Suprapubic skin (tissue), 4 donors: Measurements from ENCODE around the gene MCC.

Experiments
- EP300 ChIP-seq: sonication (generic); formaldehyde crosslinking; IDR thresholded peaks from one replicate; pipeline ENCODE4 v1.6.1; 2017; ENCODE audit warnings: antibody characterized with exemption
- POLR2A ChIP-seq, 2 donors: fragments of 450-650 bp; IDR thresholded peaks; one replicate each; pipeline ENCODE4 v1.6.1; 2017; ENCODE audit warnings: antibody characterized with exemption in 2 of 2, mild to moderate bottlenecking in 2 of 2, moderate library complexity in 2 of 2
- POLR2AphosphoS5 ChIP-seq, 3 donors: sonication (generic); formaldehyde crosslinking; IDR thresholded peaks; one replicate each; pipeline ENCODE4 v1.6.1; 2017; ENCODE audit warnings: antibody characterized with exemption in 3 of 3
- TF ChIP-seq, protein P1 (sequence below), 2 donors: fragments of 200-600 bp in 1 of 2; fragments of 450-650 bp in 1 of 2; sonication (generic) in 1 of 2; IDR thresholded peaks; one replicate each; pipeline ENCODE4 v1.5.1; 2016 to 2019; ENCODE audit warnings: antibody characterized with exemption in 2 of 2, mild to moderate bottlenecking in 1 of 2, moderate library complexity in 1 of 2

- TF ChIP-seq POLR2AphosphoS5 (IDR thresholded peaks at IDR 0.05) = peak in 1 of 3 donors; percentile 16
- no peak for TF ChIP-seq POLR2A (IDR thresholded peaks at IDR 0.05)
- TF ChIP-seq, protein P1, sequence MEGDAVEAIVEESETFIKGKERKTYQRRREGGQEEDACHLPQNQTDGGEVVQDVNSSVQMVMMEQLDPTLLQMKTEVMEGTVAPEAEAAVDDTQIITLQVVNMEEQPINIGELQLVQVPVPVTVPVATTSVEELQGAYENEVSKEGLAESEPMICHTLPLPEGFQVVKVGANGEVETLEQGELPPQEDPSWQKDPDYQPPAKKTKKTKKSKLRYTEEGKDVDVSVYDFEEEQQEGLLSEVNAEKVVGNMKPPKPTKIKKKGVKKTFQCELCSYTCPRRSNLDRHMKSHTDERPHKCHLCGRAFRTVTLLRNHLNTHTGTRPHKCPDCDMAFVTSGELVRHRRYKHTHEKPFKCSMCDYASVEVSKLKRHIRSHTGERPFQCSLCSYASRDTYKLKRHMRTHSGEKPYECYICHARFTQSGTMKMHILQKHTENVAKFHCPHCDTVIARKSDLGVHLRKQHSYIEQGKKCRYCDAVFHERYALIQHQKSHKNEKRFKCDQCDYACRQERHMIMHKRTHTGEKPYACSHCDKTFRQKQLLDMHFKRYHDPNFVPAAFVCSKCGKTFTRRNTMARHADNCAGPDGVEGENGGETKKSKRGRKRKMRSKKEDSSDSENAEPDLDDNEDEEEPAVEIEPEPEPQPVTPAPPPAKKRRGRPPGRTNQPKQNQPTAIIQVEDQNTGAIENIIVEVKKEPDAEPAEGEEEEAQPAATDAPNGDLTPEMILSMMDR (IDR thresholded peaks at IDR 0.05) = no peak
- TF ChIP-seq EP300 = no peak
These were observed 326.4 kb downstream of the MCC start for GRCh38 chr5:113161806-113162205.
